DMS114 treated with DMSO at 0.1 percent for 48 hours (cell line): ENCODE measurements around the gene FTL.
"Not testable (repeated sequence)": the region's sequence is repeated elsewhere in the genome, so short reads cannot be mapped to it uniquely, and the experiment has no call there.

ENCODE experiments used
- DNase-seq: peaks from one replicate; lab custom pipeline; 2025; ENCODE audit not compliant: unreplicated experiment; lab: John Stamatoyannopoulos, UW

The FTL gene

DNA sequence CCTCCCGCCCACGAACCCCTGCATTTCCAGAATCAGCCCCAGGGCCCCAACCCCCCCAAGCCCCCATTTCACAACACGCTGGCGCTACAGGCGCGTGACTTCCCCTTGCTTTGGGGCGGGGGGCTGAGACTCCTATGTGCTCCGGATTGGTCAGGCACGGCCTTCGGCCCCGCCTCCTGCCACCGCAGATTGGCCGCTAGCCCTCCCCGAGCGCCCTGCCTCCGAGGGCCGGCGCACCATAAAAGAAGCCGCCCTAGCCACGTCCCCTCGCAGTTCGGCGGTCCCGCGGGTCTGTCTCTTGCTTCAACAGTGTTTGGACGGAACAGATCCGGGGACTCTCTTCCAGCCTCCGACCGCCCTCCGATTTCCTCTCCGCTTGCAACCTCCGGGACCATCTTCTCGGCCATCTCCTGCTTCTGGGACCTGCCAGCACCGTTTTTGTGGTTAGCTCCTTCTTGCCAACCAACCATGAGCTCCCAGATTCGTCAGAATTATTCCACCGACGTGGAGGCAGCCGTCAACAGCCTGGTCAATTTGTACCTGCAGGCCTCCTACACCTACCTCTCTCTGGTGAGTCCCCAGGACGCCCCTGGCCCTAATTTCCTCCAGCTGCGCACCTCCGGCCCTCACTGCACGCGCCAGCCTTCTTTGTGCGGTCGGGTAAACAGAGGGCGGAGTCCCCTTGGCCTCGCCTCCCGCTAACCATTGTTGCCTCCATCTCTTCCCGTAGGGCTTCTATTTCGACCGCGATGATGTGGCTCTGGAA, at the start of gene FTL:
FTL (plus strand) TSS at position 270 of the 766 bp plus-strand sequence; CDS start at position 469, 199 bp downstream.
- peak; percentile 78 for DNase-seq

GRCh38 chr19:48915757-48916156, 49.4 kb upstream of the FTL start:
- DNase-seq: no peak

DNA sequence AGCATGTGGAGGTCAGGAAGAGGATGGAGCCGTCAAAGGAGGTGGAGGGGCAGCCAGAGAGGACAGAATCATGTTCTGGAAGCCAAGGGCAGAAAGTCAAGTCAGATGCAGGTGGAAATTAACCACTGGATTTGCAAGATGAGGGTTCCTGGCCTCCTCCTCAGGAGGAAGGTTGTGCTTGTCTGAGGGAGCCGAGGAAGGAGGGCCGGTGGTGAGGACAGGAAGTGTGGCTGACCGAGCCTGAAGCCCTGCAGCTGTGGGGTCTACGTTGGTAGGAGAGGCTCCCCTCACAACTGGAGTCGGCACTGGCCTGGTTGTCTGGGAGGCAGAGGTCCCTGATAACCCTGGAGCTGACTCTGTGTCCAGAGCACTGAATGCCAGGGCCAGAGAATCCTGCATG, 47.0 kb upstream of the FTL start:
- no peak for DNase-seq

DNA sequence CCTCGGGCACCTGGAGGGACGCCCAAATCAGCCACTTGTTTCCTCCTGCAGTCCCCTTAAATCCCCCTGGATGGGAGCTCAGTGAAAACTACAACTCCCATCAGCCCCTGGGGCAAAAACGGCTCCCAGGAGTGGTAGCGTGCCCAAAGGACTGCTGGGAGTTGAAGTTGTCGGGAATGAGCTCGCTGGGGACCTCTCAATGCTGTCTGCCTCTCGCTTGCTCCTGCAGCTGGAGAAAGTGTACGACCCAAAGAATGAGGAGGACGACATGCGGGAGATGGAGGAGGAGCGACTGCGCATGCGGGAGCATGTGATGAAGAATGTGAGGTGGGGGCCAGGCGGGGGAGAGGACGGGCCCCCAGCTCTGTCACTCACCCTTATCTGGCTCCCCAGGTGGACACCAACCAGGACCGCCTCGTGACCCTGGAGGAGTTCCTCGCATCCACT, 46.3 kb upstream of the FTL start:
- DNase-seq: no peak

DNA sequence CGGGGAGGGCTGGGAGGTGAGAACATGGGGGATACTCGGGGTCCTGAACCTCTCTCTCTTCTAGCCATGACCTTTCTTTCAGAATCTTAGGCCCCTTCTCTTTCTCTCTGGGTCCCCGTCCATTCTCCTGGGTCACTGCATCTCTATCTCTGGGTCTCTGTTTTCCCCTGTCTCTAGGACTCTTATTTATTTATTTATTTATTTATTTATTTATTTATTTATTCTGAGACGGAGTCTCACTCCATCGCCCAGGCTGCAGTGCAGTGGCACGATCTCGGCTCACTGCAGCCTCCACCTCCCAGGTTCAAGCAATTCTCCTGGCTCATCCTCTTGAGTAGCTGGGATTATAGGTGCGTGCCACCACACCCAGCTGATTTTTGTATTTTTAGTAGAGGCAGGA, 45.8 kb upstream of the FTL start:
- DNase-seq: not testable (repeated sequence)

- DNase-seq: no peak
Measured at GRCh38 chr19:48920949-48921348, 44.2 kb upstream of the FTL start.

DNA sequence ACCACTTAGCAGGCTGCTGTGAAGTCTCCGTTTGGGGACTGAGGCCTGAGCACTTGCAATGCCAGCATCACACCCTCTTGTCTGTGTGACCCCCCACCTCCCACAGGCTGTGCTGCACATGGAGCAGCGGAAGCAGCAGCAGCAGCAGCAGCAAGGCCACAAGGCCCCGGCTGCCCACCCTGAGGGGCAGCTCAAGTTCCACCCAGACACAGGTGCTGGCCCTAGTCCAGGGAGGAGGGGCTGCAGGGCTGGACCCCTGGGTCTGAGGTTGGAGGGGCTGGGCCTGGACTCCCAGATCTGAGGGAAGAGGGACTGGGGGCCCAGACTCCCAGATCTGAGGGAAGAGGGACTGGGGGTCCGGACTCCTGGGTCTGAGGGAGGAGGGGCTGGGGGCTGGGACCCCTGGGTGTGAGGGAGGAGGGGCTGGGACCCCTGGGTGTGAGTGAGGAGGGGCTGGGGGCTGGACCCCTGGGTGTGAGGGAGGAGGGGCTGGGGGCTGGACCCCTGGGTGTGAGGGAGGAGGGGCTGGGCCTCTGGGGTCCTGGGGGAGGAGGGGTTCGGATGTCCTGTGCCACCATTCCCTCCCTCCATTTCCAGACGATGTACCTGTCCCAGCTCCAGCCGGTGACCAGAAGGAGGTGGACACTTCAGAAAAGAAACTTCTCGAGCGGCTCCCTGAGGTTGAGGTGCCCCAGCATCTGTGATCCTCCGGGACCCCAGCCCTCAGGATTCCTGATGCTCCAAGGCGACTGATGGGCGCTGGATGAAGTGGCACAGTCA, 43.2 kb upstream of the FTL start:
- no peak for DNase-seq

DNA sequence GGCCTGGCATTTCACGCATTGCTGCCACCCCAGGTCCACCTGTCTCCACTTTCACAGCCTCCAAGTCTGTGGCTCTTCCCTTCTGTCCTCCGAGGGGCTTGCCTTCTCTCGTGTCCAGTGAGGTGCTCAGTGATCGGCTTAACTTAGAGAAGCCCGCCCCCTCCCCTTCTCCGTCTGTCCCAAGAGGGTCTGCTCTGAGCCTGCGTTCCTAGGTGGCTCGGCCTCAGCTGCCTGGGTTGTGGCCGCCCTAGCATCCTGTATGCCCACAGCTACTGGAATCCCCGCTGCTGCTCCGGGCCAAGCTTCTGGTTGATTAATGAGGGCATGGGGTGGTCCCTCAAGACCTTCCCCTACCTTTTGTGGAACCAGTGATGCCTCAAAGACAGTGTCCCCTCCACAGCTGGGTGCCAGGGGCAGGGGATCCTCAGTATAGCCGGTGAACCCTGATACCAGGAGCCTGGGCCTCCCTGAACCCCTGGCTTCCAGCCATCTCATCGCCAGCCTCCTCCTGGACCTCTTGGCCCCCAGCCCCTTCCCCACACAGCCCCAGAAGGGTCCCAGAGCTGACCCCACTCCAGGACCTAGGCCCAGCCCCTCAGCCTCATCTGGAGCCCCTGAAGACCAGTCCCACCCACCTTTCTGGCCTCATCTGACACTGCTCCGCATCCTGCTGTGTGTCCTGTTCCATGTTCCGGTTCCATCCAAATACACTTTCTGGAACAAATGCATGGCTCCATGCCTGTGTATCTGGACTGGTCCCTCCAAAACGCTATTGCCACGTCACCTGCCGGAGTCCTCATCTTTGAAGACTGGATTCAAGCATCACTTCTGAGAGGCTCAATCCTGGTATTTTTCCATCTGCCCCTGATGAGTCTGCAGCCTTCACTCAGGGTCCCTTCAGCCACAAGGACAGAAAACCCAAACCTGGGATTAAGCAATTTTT, 42.3 kb upstream of the FTL start:
- DNase-seq: no peak

DNA sequence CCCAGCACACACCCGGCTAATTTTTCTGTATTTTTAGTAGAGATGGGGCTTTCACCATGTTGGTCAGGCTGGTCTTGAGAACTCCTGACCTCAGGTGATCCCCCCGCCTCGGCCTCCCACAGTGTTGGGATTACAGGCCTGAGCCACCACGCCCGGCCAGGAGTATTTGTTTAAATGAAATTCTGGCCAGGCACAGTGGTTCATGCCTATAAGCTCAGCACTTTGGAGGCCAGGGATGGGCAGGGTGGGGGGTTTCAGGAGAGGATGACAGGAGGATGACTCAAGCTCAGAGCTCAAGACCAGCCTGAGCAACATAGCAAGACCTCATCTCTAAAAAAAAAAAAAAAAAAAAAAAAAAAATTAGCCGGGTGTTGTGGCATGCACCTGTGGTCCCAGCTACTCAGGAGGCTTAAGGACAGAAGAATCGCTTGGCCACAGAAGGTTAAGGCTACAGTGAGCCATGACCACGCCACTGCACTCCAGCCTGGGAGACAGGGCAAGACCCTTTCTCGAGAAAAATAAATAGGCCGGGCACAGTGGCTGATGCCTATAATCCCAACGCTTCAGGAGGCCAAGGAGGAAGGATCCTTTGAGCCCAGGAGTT, 39.8 kb upstream of the FTL start:
- DNase-seq: no peak

DNA sequence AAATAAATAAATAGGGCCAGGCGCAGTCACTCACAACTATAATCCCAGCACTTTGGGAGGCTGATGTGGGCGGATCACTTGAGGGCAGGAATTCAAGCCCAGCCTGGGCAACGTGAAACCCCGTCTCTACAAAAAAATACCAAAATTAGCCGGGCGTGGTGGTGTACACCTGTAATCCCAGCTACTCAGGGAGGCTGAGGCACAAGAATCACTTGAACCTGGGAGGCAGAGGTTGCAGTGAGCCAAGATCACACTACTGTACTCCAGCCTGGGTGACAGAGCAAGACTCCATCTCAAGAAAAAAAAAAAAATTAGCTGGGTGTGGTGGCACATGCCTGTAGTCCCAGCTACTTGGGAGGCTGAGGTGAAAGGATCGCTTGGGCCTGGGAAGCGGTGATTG, 39.2 kb upstream of the FTL start:
- DNase-seq: not testable (repeated sequence)

DNA sequence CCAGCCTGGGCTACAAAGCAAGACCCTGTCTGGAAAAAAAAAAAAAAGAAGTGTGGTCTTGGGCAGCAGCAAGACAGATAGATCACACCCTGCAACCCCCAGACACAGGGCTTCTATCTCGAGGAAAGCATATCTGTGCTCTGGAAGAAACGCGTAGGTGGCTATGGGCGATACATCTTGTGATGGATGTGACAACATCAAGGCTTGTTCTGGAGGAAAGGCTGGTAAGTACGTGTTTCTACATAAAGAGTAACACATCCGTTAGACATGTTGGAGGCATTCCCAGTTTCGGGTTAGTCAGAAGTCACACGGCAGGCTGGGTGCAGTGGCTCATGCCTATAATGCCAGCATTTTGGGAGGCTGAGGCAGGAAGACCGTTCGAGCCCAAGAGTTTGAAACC, 38.2 kb upstream of the FTL start:
- no peak for DNase-seq

GRCh38 chr19:48927692-48928091, 37.4 kb upstream of the FTL start:
- DNase-seq: not testable (repeated sequence)

- DNase-seq: no peak
Measured at GRCh38 chr19:48928164-48929025, 36.7 kb upstream of the FTL start.

DNA sequence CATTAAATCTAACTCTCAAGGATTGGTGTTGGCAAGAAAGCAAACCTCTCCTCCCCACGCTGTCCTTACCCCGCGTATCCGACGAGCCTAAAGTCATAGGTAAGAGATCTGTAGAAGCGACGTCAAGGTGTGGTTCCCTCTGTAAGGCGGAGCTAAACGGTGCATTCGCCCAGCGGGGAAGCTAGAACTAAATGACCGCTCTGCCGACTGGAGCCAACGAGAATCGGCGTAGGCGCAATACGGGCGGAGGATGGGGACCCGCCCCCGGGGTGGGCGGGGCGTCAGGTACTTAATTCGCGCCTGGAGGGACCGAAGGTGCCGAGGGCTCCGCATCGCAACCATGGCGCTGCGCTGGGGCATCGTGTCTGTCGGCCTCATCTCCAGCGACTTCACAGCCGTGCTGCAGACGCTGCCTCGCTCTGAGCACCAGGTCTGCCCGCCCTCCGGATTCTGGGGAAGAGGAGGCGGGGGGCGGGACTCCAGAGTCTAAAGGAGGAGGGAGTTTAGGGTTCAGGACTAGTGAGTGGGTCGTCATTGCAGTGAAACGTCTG, 31.7 kb upstream of the FTL start, which contains the start of gene DHDH:
DHDH (plus strand) TSS at position 318 of the 551 bp plus-strand sequence; CDS start at position 341, 23 bp downstream.
- peak; percentile 65 for DNase-seq

GRCh38 chr19:48934837-48935236, 30.3 kb upstream of the FTL start:
- DNase-seq: no peak

DNA sequence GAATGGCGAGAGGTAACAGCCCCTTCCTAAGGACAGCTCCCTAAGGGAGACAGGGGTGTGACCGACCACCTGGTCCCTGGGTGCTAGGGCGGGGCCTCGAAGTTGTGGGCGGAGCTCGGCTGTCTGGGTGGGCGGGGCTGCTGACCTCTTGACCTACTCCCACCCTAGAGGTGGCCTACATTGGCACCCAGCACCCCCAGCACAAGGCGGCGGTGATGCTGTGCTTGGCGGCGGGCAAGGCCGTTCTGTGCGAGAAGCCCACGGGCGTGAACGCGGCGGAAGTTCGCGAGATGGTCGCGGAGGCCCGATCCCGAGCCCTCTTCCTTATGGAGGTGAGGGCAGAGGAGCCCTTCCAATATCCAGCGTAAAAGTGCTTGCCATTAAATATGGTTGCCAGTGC, 29.2 kb upstream of the FTL start:
- DNase-seq: no peak

GRCh38 chr19:48938256-48938655, 26.9 kb upstream of the FTL start:
- no peak for DNase-seq

GRCh38 chr19:48940902-48941301, 24.2 kb upstream of the FTL start:
- no peak for DNase-seq

GRCh38 chr19:48943081-48943480, 22.0 kb upstream of the FTL start:
- no peak for DNase-seq
